ENCODE measurements around the gene TDRD6. TPM values are rescaled to one million over a fixed set of nuclear protein-coding genes. Genes with fewer than 3 reads are reported as not detected.
"Not testable (repeated sequence)": the region's sequence is repeated elsewhere in the genome, so short reads cannot be mapped to it uniquely, and the experiment has no call there.

TDRD6 gene
- total RNA-seq: not detected in 2 replicates

- Mint-ChIP-seq H3K9me3 (no peaks in the 10 kb centered on the region), H3K36me3 (ENCODE audit: low read depth) (no peaks in the 10 kb centered on the region), H3K4me1 (no peaks in the 10 kb centered on the region), H3K27me3 (peaks cover 2% of the 10 kb centered on the region), H3K27ac (no peak within 1 kb of the TSS), H3K4me3 (no peak within 1 kb of the TSS)
- DNase-seq: no peak
- intact Hi-C loops (cut with micrococcal nuclease): no loop called here
Observed at GRCh38 chr6:46687619-46688097, at the start of gene TDRD6. Gene TDRD6, plus strand, starts transcription at chr6:46687885. Its CDS starts 244 bp downstream, at chr6:46688129.

DNA sequence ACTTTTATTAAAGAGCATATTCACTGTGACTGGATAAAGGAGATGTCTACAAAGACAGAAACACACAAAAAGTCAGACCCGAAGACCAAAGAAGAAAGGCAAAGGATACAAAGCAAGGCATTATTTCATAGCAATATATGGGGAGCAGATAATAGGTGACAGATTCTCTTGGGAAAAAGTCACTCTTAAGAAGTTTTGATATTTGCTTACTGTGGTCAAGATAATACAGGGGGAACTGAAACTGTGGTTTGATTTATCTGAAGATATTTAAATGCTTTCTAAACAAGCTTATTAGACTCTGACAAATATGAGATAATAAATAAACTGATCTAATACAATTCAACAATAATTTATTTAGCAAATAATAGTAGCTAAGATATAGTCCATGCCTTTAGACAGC is 49.8 kb upstream of the TDRD6 start:
- H3K4me3 Mint-ChIP-seq: no peak overlapping the region
- no peaks in the 10 kb centered on the region for H3K36me3 Mint-ChIP-seq (ENCODE audit: low read depth)
- no peak for DNase-seq
- H3K4me1 Mint-ChIP-seq: no peaks in the 10 kb centered on the region
- intact Hi-C loops (cut with micrococcal nuclease): no loop called here
- peaks cover 10% of the 10 kb centered on the region for H3K27me3 Mint-ChIP-seq
- H3K27ac Mint-ChIP-seq: no peak overlapping the region
- H3K9me3 Mint-ChIP-seq: peaks cover 3% of the 10 kb centered on the region

DNA sequence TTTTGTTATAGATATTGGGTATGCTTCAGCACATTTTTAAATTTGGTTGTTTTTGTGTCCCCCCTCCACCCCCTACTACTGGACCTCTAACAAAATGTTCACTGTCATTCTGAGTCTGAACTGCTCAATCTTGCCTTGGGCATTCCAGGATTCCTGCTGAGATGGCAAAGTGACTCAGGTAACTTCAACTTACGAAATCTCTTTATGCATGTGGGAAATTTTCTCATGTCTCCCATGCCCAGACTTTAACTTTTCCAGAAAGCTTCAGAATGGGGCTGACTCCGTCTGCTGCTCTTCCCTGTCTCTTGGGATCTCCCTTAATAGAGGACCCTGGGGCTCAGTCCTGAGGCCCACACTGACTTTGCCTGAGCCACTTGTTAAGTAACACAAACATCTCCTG is 49.0 kb upstream of the TDRD6 start:
- Mint-ChIP-seq H3K36me3 (ENCODE audit: low read depth) (no peaks in the 10 kb centered on the region), H3K27me3 (peaks cover 11% of the 10 kb centered on the region), H3K4me3 (no peak overlapping the region), H3K9me3 (peaks cover 4% of the 10 kb centered on the region), H3K4me1 (no peaks in the 10 kb centered on the region), H3K27ac (no peak overlapping the region)
- DNase-seq: no peak
- intact Hi-C loops (cut with micrococcal nuclease): no loop called here

GRCh38 chr6:46642928-46643751 is 44.5 kb upstream of the TDRD6 start:
- Mint-ChIP-seq H3K4me1 (no peaks in the 10 kb centered on the region), H3K4me3 (no peak overlapping the region), H3K27ac (no peak overlapping the region), H3K36me3 (ENCODE audit: low read depth) (no peaks in the 10 kb centered on the region), H3K27me3 (peaks cover 12% of the 10 kb centered on the region), H3K9me3 (peaks cover 4% of the 10 kb centered on the region)
- intact Hi-C loops (cut with micrococcal nuclease): no loop called here
- no peak for DNase-seq

DNA sequence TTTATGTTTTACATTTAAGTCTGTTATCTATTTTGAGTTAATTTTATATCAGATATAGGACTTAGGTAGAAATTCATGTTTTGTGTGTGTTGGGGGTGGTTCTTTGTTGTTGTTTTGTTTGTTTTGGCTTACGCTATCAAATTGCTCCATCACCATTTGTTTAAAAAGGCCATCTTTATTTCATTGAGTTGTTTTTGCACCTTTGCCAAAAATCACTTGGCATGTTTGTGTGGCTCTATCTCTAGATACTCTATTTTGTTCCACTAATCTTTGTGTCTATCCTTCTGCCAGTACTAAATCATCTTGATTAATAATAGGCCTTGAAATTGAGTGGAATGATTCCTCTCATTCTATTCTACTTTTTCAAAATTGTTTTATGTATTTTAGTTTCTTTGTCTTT is 42.4 kb upstream of the TDRD6 start:
- no peaks in the 10 kb centered on the region for H3K4me1 Mint-ChIP-seq
- intact Hi-C loops (cut with micrococcal nuclease): no loop called here
- peaks cover 4% of the 10 kb centered on the region for H3K9me3 Mint-ChIP-seq
- no peak overlapping the region for H3K4me3 Mint-ChIP-seq
- no peak for DNase-seq
- peaks cover 13% of the 10 kb centered on the region for H3K27me3 Mint-ChIP-seq
- no peak overlapping the region for H3K27ac Mint-ChIP-seq
- no peaks in the 10 kb centered on the region for H3K36me3 Mint-ChIP-seq (ENCODE audit: low read depth)

DNA sequence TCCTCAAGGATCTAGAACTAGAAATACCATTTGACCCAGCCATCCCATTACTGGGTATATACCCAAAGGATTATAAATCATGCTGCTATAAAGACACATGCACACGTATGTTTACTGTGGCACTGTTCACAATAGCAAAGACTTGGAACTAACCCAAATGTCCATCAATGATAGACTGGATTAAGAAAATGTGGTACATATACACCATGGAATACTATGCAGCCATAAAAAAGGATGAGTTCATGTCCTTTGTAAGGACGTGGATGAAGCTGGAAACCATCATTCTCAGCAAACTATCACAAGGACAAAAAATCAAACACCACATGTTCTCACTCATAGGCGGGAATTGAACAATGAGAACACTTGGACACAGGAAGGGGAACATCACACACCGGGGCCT is 39.6 kb upstream of the TDRD6 start:
- H3K9me3 Mint-ChIP-seq; intact Hi-C loops (cut with micrococcal nuclease); DNase-seq; H3K4me3 Mint-ChIP-seq; H3K36me3 Mint-ChIP-seq (ENCODE audit: low read depth); H3K4me1 Mint-ChIP-seq; H3K27ac Mint-ChIP-seq: not testable (repeated sequence)
- H3K27me3 Mint-ChIP-seq: peaks cover 27% of the 10 kb centered on the region

DNA sequence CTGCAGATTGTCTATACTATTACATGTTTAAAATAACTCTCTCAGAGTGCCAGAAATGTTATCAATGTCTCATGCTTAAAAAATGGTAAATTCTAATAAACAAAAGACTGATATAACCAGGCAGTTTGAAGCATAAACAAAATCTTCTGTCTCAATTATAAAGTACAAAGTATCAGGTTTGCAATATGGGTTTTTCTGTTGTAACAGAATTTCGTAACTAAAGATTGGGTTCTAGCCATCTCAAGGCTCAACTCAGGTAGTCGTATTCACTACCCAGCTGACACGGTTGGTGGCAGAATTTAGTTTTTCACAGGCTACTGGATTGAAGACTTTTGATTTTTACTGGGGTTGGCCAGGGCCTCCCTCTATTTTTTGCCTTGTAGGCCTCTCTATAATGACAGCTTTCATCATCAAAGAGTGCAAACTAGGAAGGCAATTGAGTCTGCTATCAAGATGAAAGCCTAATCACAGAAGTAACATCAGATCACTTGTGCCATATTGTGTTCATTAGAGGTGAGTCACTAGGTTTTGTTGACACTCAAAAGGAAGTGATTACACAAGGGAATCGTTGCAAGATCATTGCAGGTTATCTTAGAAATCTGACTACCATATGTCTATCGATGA is 38.7 kb upstream of the TDRD6 start:
- peaks cover 35% of the 10 kb centered on the region for H3K27me3 Mint-ChIP-seq

GRCh38 chr6:46651006-46651405 is 36.7 kb upstream of the TDRD6 start:
- H3K27me3 Mint-ChIP-seq: peaks cover 48% of the 10 kb centered on the region
- no peak overlapping the region for H3K27ac Mint-ChIP-seq
- no peaks in the 10 kb centered on the region for H3K36me3 Mint-ChIP-seq (ENCODE audit: low read depth)
- H3K4me3 Mint-ChIP-seq: no peak overlapping the region
- H3K9me3 Mint-ChIP-seq: no peaks in the 10 kb centered on the region
- DNase-seq: no peak
- intact Hi-C loops (cut with micrococcal nuclease): no loop called here
- peaks cover 13% of the 10 kb centered on the region for H3K4me1 Mint-ChIP-seq

More for the DNA sequence above, 38.7 kb upstream of the TDRD6 start:
- no peaks in the 10 kb centered on the region for H3K9me3 Mint-ChIP-seq
- H3K4me3 Mint-ChIP-seq: no peak overlapping the region
- H3K4me1 Mint-ChIP-seq: peaks cover 13% of the 10 kb centered on the region
- DNase-seq: no peak
- H3K36me3 Mint-ChIP-seq (ENCODE audit: low read depth): no peaks in the 10 kb centered on the region
- no peak overlapping the region for H3K27ac Mint-ChIP-seq
- intact Hi-C loops (cut with micrococcal nuclease): no loop called here

DNA sequence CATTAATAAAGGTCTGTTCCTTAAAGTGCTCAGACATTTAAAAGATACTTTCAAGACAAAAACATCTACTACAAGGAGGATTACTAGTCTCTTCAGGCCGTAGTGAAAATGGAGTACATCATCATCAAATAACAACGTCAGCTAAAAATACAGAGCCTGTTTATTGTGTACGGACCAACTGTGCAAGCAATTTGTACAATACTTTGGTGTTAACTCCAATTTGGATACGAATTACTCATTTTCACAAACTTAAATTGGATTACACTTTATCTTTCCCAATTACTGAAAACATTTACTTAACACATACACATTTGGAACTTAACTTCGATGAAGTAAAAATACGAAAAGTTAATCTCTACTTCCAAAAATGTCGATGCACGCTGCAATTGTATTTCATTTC is 35.9 kb upstream of the TDRD6 start:
- Mint-ChIP-seq H3K9me3 (no peaks in the 10 kb centered on the region), H3K4me3 (peak overlapping the region; percentile 89), H3K27me3 (peaks cover 46% of the 10 kb centered on the region), H3K27ac (no peak overlapping the region), H3K4me1 (peaks cover 13% of the 10 kb centered on the region), H3K36me3 (ENCODE audit: low read depth) (no peaks in the 10 kb centered on the region)
- intact Hi-C loops (cut with micrococcal nuclease): no loop called here
- no peak for DNase-seq

- peaks cover 46% of the 10 kb centered on the region for H3K27me3 Mint-ChIP-seq
- no peaks in the 10 kb centered on the region for H3K36me3 Mint-ChIP-seq (ENCODE audit: low read depth)
- peaks cover 13% of the 10 kb centered on the region for H3K4me1 Mint-ChIP-seq
- intact Hi-C loops (cut with micrococcal nuclease): no loop called here
- DNase-seq: no peak
- no peaks in the 10 kb centered on the region for H3K9me3 Mint-ChIP-seq
- H3K4me3 Mint-ChIP-seq: peak overlapping the region; percentile 89
- H3K27ac Mint-ChIP-seq: no peak overlapping the region
Observed at GRCh38 chr6:46652232-46652602, 35.5 kb upstream of the TDRD6 start.

DNA sequence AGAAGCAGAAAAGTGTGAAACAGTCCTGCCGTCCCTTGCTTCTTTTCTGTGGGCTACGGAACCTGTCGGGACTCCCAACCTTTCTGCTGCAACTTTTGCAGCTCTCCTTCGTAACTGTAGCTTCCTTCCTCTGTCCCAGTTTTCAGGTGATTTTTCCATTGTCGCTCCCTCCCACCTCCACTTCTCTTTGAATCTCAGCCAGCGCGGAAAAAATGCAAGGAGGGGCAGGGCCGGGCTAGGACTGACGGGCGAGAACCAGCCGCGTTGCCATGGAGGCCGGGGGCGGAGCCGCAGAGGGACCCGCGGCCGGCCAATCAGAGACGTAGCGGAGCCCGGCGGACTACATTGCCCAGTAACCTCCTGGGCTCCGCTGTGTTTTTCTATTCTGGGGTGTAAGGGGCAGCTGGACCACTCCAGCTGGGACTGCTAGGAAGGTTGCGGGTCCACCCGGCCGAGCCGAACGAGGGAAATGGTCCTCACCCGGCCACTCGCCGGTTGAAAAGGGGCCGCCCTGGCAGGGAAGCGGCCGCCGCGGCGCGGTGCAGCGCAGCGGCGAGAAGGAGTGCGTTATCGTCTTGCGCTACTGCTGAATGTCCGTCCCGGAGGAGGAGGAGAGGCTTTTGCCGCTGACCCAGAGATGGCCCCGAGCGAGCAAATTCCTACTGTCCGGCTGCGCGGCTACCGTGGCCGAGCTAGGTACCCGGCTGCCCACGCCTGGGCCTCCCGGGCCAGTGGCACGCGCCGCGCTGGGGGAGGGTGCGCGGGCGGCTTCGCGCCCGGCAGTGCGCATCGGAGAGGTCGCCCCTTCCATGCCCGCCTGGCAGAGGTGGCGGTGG is 34.9 kb upstream of the TDRD6 start, which contains the start of the genes CYP39A1 and SLC25A27:
CYP39A1 (minus strand) TSS at position 216 of the 836 bp plus-strand sequence. CDS start 236 bp downstream, outside the sequence.
SLC25A27 (plus strand) TSS at position 373 of the 836 bp plus-strand sequence; CDS start at position 591, 218 bp downstream.
- Mint-ChIP-seq H3K4me3 (peak within 1 kb of the TSS; percentile 89), H3K27ac (peak within 1 kb of the TSS; percentile 42), H3K27me3 (peaks cover 46% of the 10 kb centered on the region), H3K36me3 (ENCODE audit: low read depth) (no peaks in the 10 kb centered on the region), H3K9me3 (no peaks in the 10 kb centered on the region), H3K4me1 (peaks cover 13% of the 10 kb centered on the region)
- intact Hi-C loops (cut with micrococcal nuclease): no loop called here
- DNase-seq: peak; percentile 95

- peaks cover 13% of the 10 kb centered on the region for H3K4me1 Mint-ChIP-seq
Observed at GRCh38 chr6:46653439-46654195, 34.1 kb upstream of the TDRD6 start.

GRCh38 chr6:46655803-46656202 is 31.9 kb upstream of the TDRD6 start:
- DNase-seq: no peak
- Mint-ChIP-seq H3K4me1 (peaks cover 13% of the 10 kb centered on the region), H3K4me3 (no peak overlapping the region), H3K36me3 (ENCODE audit: low read depth) (no peaks in the 10 kb centered on the region), H3K27me3 (peaks cover 37% of the 10 kb centered on the region), H3K27ac (no peak overlapping the region), H3K9me3 (no peaks in the 10 kb centered on the region)
- intact Hi-C loops (cut with micrococcal nuclease): no loop called here

More at GRCh38 chr6:46653439-46654195, 34.1 kb upstream of the TDRD6 start:
- DNase-seq: no peak
- H3K9me3 Mint-ChIP-seq: no peaks in the 10 kb centered on the region
- no peak overlapping the region for H3K27ac Mint-ChIP-seq
- intact Hi-C loops (cut with micrococcal nuclease): no loop called here
- no peaks in the 10 kb centered on the region for H3K36me3 Mint-ChIP-seq (ENCODE audit: low read depth)
- H3K27me3 Mint-ChIP-seq: peaks cover 44% of the 10 kb centered on the region
- peak overlapping the region; percentile 89 for H3K4me3 Mint-ChIP-seq
